KOPT-K1 (cell line): ENCODE data around the gene CIB2.
A peak's percentile ranks its signal among the peaks of the same experiment; 100 is the strongest.

Experiments used
- H3K27ac ChIP-seq: fragments of 200-600 bp; sonication (generic); 2 replicates; pipeline ENCODE4 v1.5.1; 2016; ENCODE audit warnings: antibody characterized with exemption, mild to moderate bottlenecking, low read depth, low read length; ENCODE audit not compliant: poor library complexity, severe bottlenecking
- H3K36me3 ChIP-seq: fragments of 200-600 bp; sonication (generic); 2 replicates; pipeline ENCODE4 v1.5.1; 2017; ENCODE audit warnings: antibody characterized with exemption, mild to moderate bottlenecking, low read length, moderate library complexity; ENCODE audit not compliant: insufficient read depth
- H3K9me3 ChIP-seq: fragments of 200-600 bp; sonication (generic); 2 replicates; pipeline ENCODE4 v1.5.1; 2017; ENCODE audit warnings: antibody characterized with exemption, low read length, mild to moderate bottlenecking; ENCODE audit not compliant: insufficient read depth, poor library complexity, severe bottlenecking

Gene CIB2

GRCh38 chr15:78087951-78088772, 43.1 kb downstream of the CIB2 start:
- Histone ChIP-seq H3K27ac (no peak overlapping the region), H3K9me3 (no peaks in the 10 kb centered on the region), H3K36me3 (no peaks in the 10 kb centered on the region)

- Histone ChIP-seq H3K9me3 (no peaks in the 10 kb centered on the region), H3K27ac (no peak overlapping the region), H3K36me3 (no peaks in the 10 kb centered on the region)
Observed at GRCh38 chr15:78085928-78086327, 45.3 kb downstream of the CIB2 start.

DNA sequence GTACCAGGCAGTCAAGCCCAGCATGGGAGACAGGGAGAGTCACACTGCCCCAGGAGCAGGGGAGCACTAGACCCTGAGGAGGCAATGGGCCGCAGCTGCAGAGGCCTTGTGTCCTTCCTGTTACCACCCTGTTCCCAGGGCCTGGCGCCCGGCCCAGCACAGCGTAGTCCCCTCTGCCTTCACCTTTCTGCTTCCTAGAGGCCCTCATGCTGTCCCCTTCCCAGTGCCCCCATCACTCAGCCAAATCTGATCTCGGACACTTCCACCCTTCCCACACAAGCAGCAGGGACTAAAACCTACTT, 46.8 kb downstream of the CIB2 start:
- H3K36me3 ChIP-seq = no peaks in the 10 kb centered on the region
- no peaks in the 10 kb centered on the region for H3K9me3 ChIP-seq
- peak overlapping the region; percentile 72 for H3K27ac ChIP-seq

- Histone ChIP-seq H3K36me3 (no peaks in the 10 kb centered on the region), H3K9me3 (no peaks in the 10 kb centered on the region), H3K27ac (peak overlapping the region; percentile 72)
Observed at GRCh38 chr15:78083687-78084448, 47.4 kb downstream of the CIB2 start.

DNA sequence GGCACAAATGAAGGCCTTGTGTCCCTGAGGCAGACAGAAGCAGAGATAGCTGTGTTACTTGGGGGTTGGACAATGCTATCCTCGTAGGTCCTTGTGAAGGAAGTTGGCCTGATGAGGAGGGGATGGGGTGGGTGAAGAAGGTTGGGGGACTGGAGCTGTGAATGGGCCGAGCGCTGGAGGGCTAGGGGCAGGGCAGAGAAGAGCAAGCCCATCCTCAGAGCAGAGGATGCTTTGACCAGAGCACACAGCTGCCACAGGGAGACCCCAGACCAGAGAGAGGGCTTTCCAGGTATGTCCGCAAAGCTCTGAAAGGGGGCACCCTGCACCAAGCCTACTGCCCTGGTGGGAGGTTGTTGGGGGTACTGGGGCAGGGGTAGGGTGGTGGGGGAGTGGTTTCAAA, 48.1 kb downstream of the CIB2 start:
- Histone ChIP-seq H3K9me3 (no peaks in the 10 kb centered on the region), H3K27ac (peak overlapping the region; percentile 72), H3K36me3 (no peaks in the 10 kb centered on the region)

DNA sequence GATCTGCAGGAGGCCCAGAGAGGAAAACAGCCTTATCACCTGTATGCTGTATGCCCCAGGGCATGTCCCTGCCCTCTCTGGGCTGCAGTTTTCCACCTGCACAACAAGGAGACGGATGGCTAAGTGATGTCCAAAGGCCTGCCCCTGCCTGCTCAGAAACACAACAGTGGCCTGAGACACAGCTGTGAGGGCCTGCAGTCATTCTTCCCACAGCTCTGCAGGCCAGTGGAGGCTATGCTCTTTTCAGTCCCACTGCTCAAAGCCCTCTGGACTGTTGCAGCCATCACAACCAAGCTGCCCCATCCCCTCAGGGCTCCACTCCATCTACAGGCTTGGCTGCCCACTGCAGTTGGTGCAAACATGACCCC, 48.5 kb downstream of the CIB2 start:
- Histone ChIP-seq H3K27ac (no peak overlapping the region), H3K36me3 (no peaks in the 10 kb centered on the region), H3K9me3 (no peaks in the 10 kb centered on the region)

GRCh38 chr15:78082106-78082742, 49.0 kb downstream of the CIB2 start:
- no peaks in the 10 kb centered on the region for H3K36me3 ChIP-seq
- H3K9me3 ChIP-seq = no peaks in the 10 kb centered on the region
- H3K27ac ChIP-seq = no peak overlapping the region

DNA sequence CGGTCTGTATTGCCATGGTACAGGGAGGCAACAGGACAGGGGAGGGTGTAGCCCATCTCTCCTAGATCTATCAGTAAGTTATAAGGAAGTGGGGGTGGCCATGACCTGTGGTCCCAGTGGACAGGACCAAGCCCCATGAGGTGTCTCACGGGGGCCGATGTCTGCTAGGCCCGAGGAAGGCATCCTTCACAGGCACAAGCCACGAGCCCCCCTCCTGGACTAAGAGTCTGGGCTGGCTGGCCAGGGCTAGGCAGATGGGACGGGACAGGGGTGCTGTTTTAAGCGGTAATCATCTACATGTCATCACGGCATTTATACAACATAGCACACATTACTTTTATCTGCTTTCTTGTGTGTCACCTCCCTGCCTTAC, 51.2 kb downstream of the CIB2 start:
- no peak overlapping the region for H3K27ac ChIP-seq
- no peaks in the 10 kb centered on the region for H3K9me3 ChIP-seq
- H3K36me3 ChIP-seq = peaks cover 6% of the 10 kb centered on the region; the same call in 1 of the 2 replicates

- Histone ChIP-seq H3K9me3 (no peaks in the 10 kb centered on the region), H3K27ac (no peak overlapping the region), H3K36me3 (peaks cover 11% of the 10 kb centered on the region)
Observed at GRCh38 chr15:78079298-78080087, 51.8 kb downstream of the CIB2 start.

DNA sequence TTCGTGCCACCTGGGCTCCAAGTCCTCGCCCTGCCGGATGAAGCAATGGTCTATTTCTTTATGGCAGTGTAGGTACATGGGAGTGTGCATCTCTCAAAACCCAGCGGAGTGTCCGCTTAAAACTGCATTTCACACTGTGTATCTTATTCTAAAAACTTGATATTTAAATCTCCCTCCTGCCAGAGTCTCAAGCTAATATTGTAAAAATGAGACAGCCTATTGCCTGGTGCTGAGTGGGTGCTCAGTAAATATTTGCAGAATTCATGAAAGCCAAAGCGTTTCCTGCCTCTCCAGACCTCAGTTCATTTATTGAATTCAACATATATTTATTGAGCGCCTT, 53.4 kb downstream of the CIB2 start:
- no peaks in the 10 kb centered on the region for H3K9me3 ChIP-seq
- H3K36me3 ChIP-seq = peaks cover 13% of the 10 kb centered on the region
- peak overlapping the region; percentile 75 for H3K27ac ChIP-seq

GRCh38 chr15:78077053-78077870, 54.0 kb downstream of the CIB2 start, which contains the start of gene TBC1D2B:
TSS of gene TBC1D2B (minus strand) at chr15:78077711. CDS start at chr15:78077652, 59 bp downstream.
- Histone ChIP-seq H3K36me3 (peaks cover 19% of the 10 kb centered on the region), H3K9me3 (no peaks in the 10 kb centered on the region), H3K27ac (peak within 1 kb of the TSS; percentile 75)

GRCh38 chr15:78076231-78077052, 54.8 kb downstream of the CIB2 start:
- H3K36me3 ChIP-seq = peaks cover 27% of the 10 kb centered on the region
- H3K9me3 ChIP-seq = no peaks in the 10 kb centered on the region
- H3K27ac ChIP-seq = peak overlapping the region; percentile 75

GRCh38 chr15:78075490-78076230, 55.6 kb downstream of the CIB2 start:
- Histone ChIP-seq H3K36me3 (peaks cover 29% of the 10 kb centered on the region), H3K27ac (peak overlapping the region; percentile 75)

More at GRCh38 chr15:78075490-78076230, 55.6 kb downstream of the CIB2 start:
- no peaks in the 10 kb centered on the region for H3K9me3 ChIP-seq
